SK-N-SH (cell line): ENCODE results near the gene KCTD5. TPM values are rescaled to one million over a fixed set of nuclear protein-coding genes. Genes with fewer than 3 reads are reported as not detected.

Experiments
- CTCF ChIA-PET: fragments of 300-600, 350-600 bp; formaldehyde crosslinking; extraction: SDS; loops from one replicate; lab custom pipeline; 2021; lab: Yijun Ruan, JAX
- POLR2A ChIA-PET: fragments of 350-600 bp; sonication (Branson Sonifier 250); formaldehyde crosslinking; extraction: SDS; loops from one replicate; lab custom pipeline; 2020; ENCODE audit warnings: antibody characterized with exemption, inconsistent platforms; lab: Yijun Ruan, JAX
- DNase-seq: peaks from one replicate; pipeline ENCODE4 v3.0.0; 2012
- H2AFZ ChIP-seq: fragments of 200-600 bp; sonication (generic); 2 replicates; pipeline ENCODE4 v1.8.1; 2016; ENCODE audit warnings: antibody characterized with exemption, mild to moderate bottlenecking, low read depth
- H3F3A ChIP-seq: fragments of 200-600 bp; sonication (generic); replicated peaks from 2 replicates; pipeline ENCODE3; 2016; ENCODE audit warnings: antibody characterized with exemption, mild to moderate bottlenecking; ENCODE audit not compliant: insufficient read depth
- H3K27ac ChIP-seq, 2 experiments: fragments of 200-500 bp in 1 of 2; fragments of 200-600 bp in 1 of 2; sonication (Bioruptor generic) in 1 of 2; sonication (generic), shearing (Covaris generic) in 1 of 2; 2 replicates each; pipeline versions ENCODE4 v1.5.1 to v1.6.1; 2014 to 2016; ENCODE audit warnings: low read depth in 2 of 2, inconsistent platforms in 1 of 2, low read length in 1 of 2, mild to moderate bottlenecking in 1 of 2, mixed read lengths in 1 of 2
- H3K27me3 ChIP-seq: fragments of 200-600 bp; sonication (generic), shearing (Covaris generic); 2 replicates; pipeline ENCODE4 v1.6.1; 2016; ENCODE audit warnings: mixed run types; ENCODE audit not compliant: insufficient read depth
- H3K36me3 ChIP-seq, 2 experiments: fragments of 200-500 bp in 1 of 2; fragments of 200-600 bp in 1 of 2; sonication (Bioruptor generic) in 1 of 2; sonication (generic) in 1 of 2; replicated peaks in 1 of 2; 2 replicates each; pipeline versions ENCODE3 to v1.5.1; 2014 to 2016; ENCODE audit warnings: low read length in 1 of 2, mild to moderate bottlenecking in 1 of 2; ENCODE audit not compliant: insufficient read depth in 2 of 2, control insufficient read depth in 1 of 2
- H3K4me1 ChIP-seq, 2 experiments: fragments of 200-500 bp in 1 of 2; fragments of 200-600 bp in 1 of 2; sonication (Bioruptor generic) in 1 of 2; sonication (generic), shearing (Covaris generic) in 1 of 2; 2 replicates each; pipeline versions ENCODE4 v1.5.1 to v1.6.1; 2014 to 2016; ENCODE audit warnings: low read depth in 1 of 2, low read length in 1 of 2, mixed run types in 1 of 2; ENCODE audit not compliant: insufficient read depth in 2 of 2, control insufficient read depth in 1 of 2
- H3K4me2 ChIP-seq: fragments of 200-600 bp; sonication (generic), shearing (Covaris generic); 2 replicates; pipeline ENCODE4 v1.6.1; 2017; ENCODE audit warnings: mixed run types
- H3K4me3 ChIP-seq, 2 experiments: fragments of 200-500 bp in 1 of 2; fragments of 200-600 bp in 1 of 2; sonication (Bioruptor generic) in 1 of 2; sonication (generic), shearing (Covaris generic) in 1 of 2; 2 replicates each; pipeline versions ENCODE4 v1.5.1 to v1.8.1; 2014 to 2016; ENCODE audit warnings: low read depth in 2 of 2, inconsistent platforms in 1 of 2, low read length in 1 of 2, mild to moderate bottlenecking in 1 of 2, mixed read lengths in 1 of 2, moderate library complexity in 1 of 2
- H3K79me2 ChIP-seq: fragments of 200-600 bp; sonication (generic); 2 replicates; pipeline ENCODE4 v1.8.1; 2017; ENCODE audit warnings: mild to moderate bottlenecking; ENCODE audit not compliant: insufficient read depth
- H3K9ac ChIP-seq: fragments of 200-600 bp; sonication (generic); 2 replicates; pipeline ENCODE4 v1.6.1; 2017; ENCODE audit warnings: mixed run types
- H3K9me2 ChIP-seq: fragments of 200-600 bp; sonication (generic); 2 replicates; pipeline ENCODE4 v1.6.1; 2017; ENCODE audit warnings: mixed run types
- H3K9me3 ChIP-seq: fragments of 200-600 bp; sonication (generic); 2 replicates; pipeline ENCODE4 v1.6.1; 2017; ENCODE audit warnings: mixed run types, mild to moderate bottlenecking, moderate library complexity
- H4K20me1 ChIP-seq: fragments of 200-600 bp; sonication (generic); 2 replicates; pipeline ENCODE4 v1.6.1; 2017; ENCODE audit warnings: mild to moderate bottlenecking, mixed run types; ENCODE audit not compliant: insufficient read depth
- CHD2 ChIP-seq: fragments of 150-350 bp; IDR thresholded peaks from 2 replicates; pipeline ENCODE4 v1.6.1; 2018; ENCODE audit warnings: low read length; ENCODE audit not compliant: partially characterized antibody
- CTCF ChIP-seq: fragments of 200-600 bp; sonication (generic); IDR thresholded peaks from 2 replicates; pipeline ENCODE4 v1.6.1; 2017; ENCODE audit warnings: antibody characterized with exemption, mild to moderate bottlenecking, moderate library complexity
- ELF1 ChIP-seq: IDR thresholded peaks from 2 replicates; pipeline ENCODE4 v1.4.0; 2012
- FOXJ3 ChIP-seq: sonication (generic); formaldehyde crosslinking; IDR thresholded peaks from 2 replicates; pipeline ENCODE4 v1.5.1; 2020; ENCODE audit warnings: mild to moderate bottlenecking, missing genetic modification reagents
- GATA2 ChIP-seq: sonication (generic); formaldehyde crosslinking; IDR thresholded peaks from 2 replicates; pipeline ENCODE4 v1.5.0; 2020; ENCODE audit warnings: mild to moderate bottlenecking, missing genetic modification reagents
- IRF3 ChIP-seq: fragments of 150-350 bp; IDR thresholded peaks from 2 replicates; pipeline ENCODE4 v1.6.1; 2016; ENCODE audit warnings: mild to moderate bottlenecking, low read depth, low read length
- MAX ChIP-seq: IDR thresholded peaks from 2 replicates; pipeline ENCODE4 v1.4.0; 2012; ENCODE audit warnings: low read depth
- NFIC ChIP-seq: IDR thresholded peaks from 2 replicates; pipeline ENCODE4 v1.4.0; 2012; ENCODE audit warnings: borderline replicate concordance
- NRF1 ChIP-seq: IDR thresholded peaks from 2 replicates; pipeline ENCODE4 v1.6.1; 2012; ENCODE audit warnings: low read depth, mild to moderate bottlenecking, low read length
- RFX5 ChIP-seq: IDR thresholded peaks from 2 replicates; pipeline ENCODE4 v1.6.1; 2012; ENCODE audit warnings: mild to moderate bottlenecking, improper control_type of control experiment, low read length
- TAF1 ChIP-seq: IDR thresholded peaks from 2 replicates; pipeline ENCODE4 v1.6.1; 2012; ENCODE audit warnings: low read depth, mild to moderate bottlenecking, low read length, moderate library complexity, borderline replicate concordance
- TEAD4 ChIP-seq: IDR thresholded peaks from 2 replicates; pipeline ENCODE4 v1.4.0; 2012; ENCODE audit warnings: mild to moderate bottlenecking, borderline replicate concordance; ENCODE audit not compliant: insufficient read depth
- WGBS: methylation state at CpG from one replicate; pipeline ENCODE4 v1.1.6; 2017; ENCODE audit warnings: low lambda C conversion rate; 5-methylcytosine and 5-hydroxymethylcytosine counted together
- polyA plus RNA-seq, 3 experiments: library from polyadenylated mRNA; depleted of rRNA; stranded (reverse); fragments of >200 nt; gene quantifications; 2 replicates each; pipeline ENCODE4 v1.2.3, GENCODE V29; 2012

Gene KCTD5
- polyA plus RNA-seq, 1 of the 3 experiments (the other 2 are of a cell fraction), result 53.4 TPM

- H3F3A ChIP-seq, result peaks cover 5% of the 10 kb centered on the region
These were observed 71.4 kb downstream of the KCTD5 start for GRCh38 chr16:2753733-2754020.

GRCh38 chr16:2755158-2755557 lies 72.8 kb downstream of the KCTD5 start:
- Histone ChIP-seq H3K4me2 (peak overlapping the region; percentile 81), H3K9ac (peak overlapping the region; percentile 94), H3K9me3 (no peaks in the 10 kb centered on the region), H3K4me1 (peaks cover 12 to 20% of the 10 kb centered on the region in 2 experiments; a peak in 3 of 4 replicates), H3K4me3 (peak overlapping the region in 1 of 2 experiments; percentile 98; a peak in 1 of 4 replicates), H4K20me1 (peaks cover 72% of the 10 kb centered on the region), H3K27ac (no peak overlapping the region), H3K36me3 (peaks cover 41 to 46% of the 10 kb centered on the region in 2 experiments), H3K27me3 (no peaks in the 10 kb centered on the region), H3F3A (peaks cover 5% of the 10 kb centered on the region), H3K9me2 (no peaks in the 10 kb centered on the region), H2AFZ (no peak overlapping the region), H3K79me2 (peaks cover 84% of the 10 kb centered on the region)
- TF ChIP-seq IRF3 (no peak), FOXJ3 (CRISPR knock-in tag) (no peak), NFIC (no peak), TAF1 (no peak), GATA2 (CRISPR knock-in tag) (no peak), MAX (no peak)
- WGBS, result 54% methylated on average over 3 of the region's 3 CpGs
- CTCF ChIA-PET, result interaction anchor here (0.7 kb wide), 1 partner anchor 699 kb away, joined by 3 read pairs; no protein-coding TSS in a partner anchor
- POLR2A ChIA-PET, result no interaction called here
- no peak for DNase-seq

More at GRCh38 chr16:2753733-2754020, 71.4 kb downstream of the KCTD5 start:
- Histone ChIP-seq H3K27ac (peak overlapping the region; percentile 99 to 100), H3K9me3 (no peaks in the 10 kb centered on the region), H3K4me3 (peak overlapping the region; percentile 76 to 98), H3K27me3 (no peaks in the 10 kb centered on the region), H3K4me2 (peak overlapping the region; percentile 81), H3K36me3 (peaks cover 26 to 31% of the 10 kb centered on the region in 2 experiments), H3K9me2 (no peaks in the 10 kb centered on the region)
- DNase-seq, result no peak
- TF ChIP-seq NFIC, result no peak
- no peak for TF ChIP-seq CHD2
- TF ChIP-seq CTCF, result peak; percentile 23
- no peak for TF ChIP-seq TEAD4
- no peak for TF ChIP-seq ELF1
- no peak for TF ChIP-seq NRF1
- TF ChIP-seq RFX5, result no peak
- TF ChIP-seq, all 33 proteins: peak for 1
- no peak overlapping the region for H2AFZ ChIP-seq
- ChIA-PET CTCF (interaction anchor here (0.8 to 3.2 kb wide), 4 partner anchors 75 to 277 kb away, joined by 3 to 12 read pairs (median 4); no protein-coding TSS in a partner anchor), POLR2A (interaction anchor here (0.8 to 2.5 kb wide), 4 partner anchors 14 to 129 kb away, joined by 3 to 19 read pairs (median 3); partner anchors contain the start of gene FLYWCH2)
- WGBS, result 0% methylated on average over 7 of the region's 7 CpGs
- H3K79me2 ChIP-seq, result peaks cover 69% of the 10 kb centered on the region
- peak overlapping the region; percentile 94 for H3K9ac ChIP-seq
- H3K4me1 ChIP-seq, result peaks cover 12 to 20% of the 10 kb centered on the region in 2 experiments; a peak in 3 of 4 replicates
- peaks cover 57% of the 10 kb centered on the region for H4K20me1 ChIP-seq
